HepG2 (cell line): ENCODE data around the gene DDAH2. TPM values are rescaled to one million over a fixed set of nuclear protein-coding genes. Genes with fewer than 3 reads are reported as not detected.
A peak's percentile ranks its signal among the peaks of the same experiment; 100 is the strongest.

Experiments used
- ATF7 ChIP-seq, 2 experiments: fragments of 450-650 bp in 1 of 2; sonication (generic) in 1 of 2; formaldehyde crosslinking in 1 of 2; IDR thresholded peaks; 2 replicates each; pipeline versions ENCODE4 v1.4.0 to v1.6.1; 2016 to 2020; ENCODE audit warnings: antibody characterized with exemption in 1 of 2, mild to moderate bottlenecking in 1 of 2, missing genetic modification reagents in 1 of 2
- CHCHD3 ChIP-seq: sonication (generic); formaldehyde crosslinking; IDR thresholded peaks from 2 replicates; pipeline ENCODE4 v1.8.0; 2022; ENCODE audit warnings: mild to moderate bottlenecking, missing genetic modification reagents, moderate library complexity
- CTCF ChIP-seq: sonication (generic); formaldehyde crosslinking; IDR thresholded peaks from 2 replicates; pipeline ENCODE4 v1.5.0; 2020; ENCODE audit warnings: mild to moderate bottlenecking, missing genetic modification reagents, moderate library complexity
- GFI1 ChIP-seq: sonication (generic); formaldehyde crosslinking; IDR thresholded peaks from 2 replicates; pipeline ENCODE4 v1.5.0; 2020; ENCODE audit warnings: missing genetic modification reagents, mild to moderate bottlenecking, borderline replicate concordance
- HMG20B ChIP-seq: conservative IDR thresholded peaks from 2 replicates; pipeline ENCODE4 v1.6.1; 2016; ENCODE audit warnings: missing genetic modification reagents, missing compliant biosample characterization
- HOMEZ ChIP-seq: IDR thresholded peaks from 2 replicates; pipeline ENCODE4 v1.6.1; 2016; ENCODE audit warnings: low read depth
- MED8 ChIP-seq: sonication (generic); formaldehyde crosslinking; IDR thresholded peaks from 2 replicates; pipeline ENCODE4 v1.8.1; 2023; ENCODE audit warnings: mild to moderate bottlenecking, missing genetic modification reagents; ENCODE audit not compliant: insufficient replicate concordance
- MTF1 ChIP-seq: sonication (generic); formaldehyde crosslinking; IDR thresholded peaks from 2 replicates; pipeline ENCODE4 v1.5.0; 2020; ENCODE audit warnings: missing genetic modification reagents
- MXI1 ChIP-seq: IDR thresholded peaks from 3 replicates; pipeline ENCODE4 v1.6.1; 2012; ENCODE audit warnings: low read depth, low read length, inconsistent platforms, borderline replicate concordance
- NCOR1 ChIP-seq: fragments of 200-600 bp; sonication (generic); IDR thresholded peaks from 2 replicates; pipeline ENCODE4 v1.7.0; 2017; ENCODE audit warnings: antibody characterized with exemption, low read length, borderline replicate concordance
- PAF1 ChIP-seq: IDR thresholded peaks from 2 replicates; pipeline ENCODE4 v1.6.1; 2016; ENCODE audit warnings: missing genetic modification reagents, missing compliant biosample characterization
- PATZ1 ChIP-seq: sonication (generic); formaldehyde crosslinking; IDR thresholded peaks from 2 replicates; pipeline ENCODE4 v1.4.0; 2020; ENCODE audit warnings: missing genetic modification reagents
- PAX8 ChIP-seq: sonication (generic); formaldehyde crosslinking; IDR thresholded peaks from 2 replicates; pipeline ENCODE4 v1.8.0; 2022; ENCODE audit warnings: mild to moderate bottlenecking, missing genetic modification reagents, borderline replicate concordance
- POGZ ChIP-seq: sonication (generic); formaldehyde crosslinking; IDR thresholded peaks from 2 replicates; pipeline ENCODE4 v1.4.0; 2020; ENCODE audit warnings: mild to moderate bottlenecking, missing genetic modification reagents
- POLR2G ChIP-seq: fragments of 200-400 bp; formaldehyde crosslinking; IDR thresholded peaks from 2 replicates; pipeline ENCODE4 v1.6.1; 2018; ENCODE audit warnings: mild to moderate bottlenecking, low read depth, low read length, moderate library complexity
- PPARG ChIP-seq: conservative IDR thresholded peaks from 2 replicates; pipeline ENCODE4 v1.6.1; 2016; ENCODE audit warnings: missing biosample characterization, missing genetic modification reagents
- RFXAP ChIP-seq: sonication (generic); formaldehyde crosslinking; IDR thresholded peaks from 2 replicates; pipeline ENCODE4 v1.4.0; 2020; ENCODE audit warnings: missing genetic modification reagents, borderline replicate concordance
- SRSF4 ChIP-seq: fragments of 200-400 bp; formaldehyde crosslinking; IDR thresholded peaks from one replicate; pipeline ENCODE4 v1.6.1; 2018; ENCODE audit warnings: mild to moderate bottlenecking, low read depth, low read length, moderate library complexity; ENCODE audit not compliant: poor library complexity, severe bottlenecking
- ZBTB20 ChIP-seq: sonication (generic); formaldehyde crosslinking; IDR thresholded peaks from 2 replicates; pipeline ENCODE4 v1.8.1; 2023; ENCODE audit warnings: missing genetic modification reagents, low read depth, mild to moderate bottlenecking, borderline replicate concordance
- ZFP36 ChIP-seq: fragments of 150-350 bp; IDR thresholded peaks from 2 replicates; pipeline ENCODE4 v1.6.1; 2018; ENCODE audit warnings: borderline replicate concordance, low read length, low read depth; ENCODE audit not compliant: partially characterized antibody
- ZMAT3 ChIP-seq: sonication (generic); formaldehyde crosslinking; conservative IDR thresholded peaks from 2 replicates; pipeline ENCODE4 v1.7.0; 2021; ENCODE audit warnings: missing genetic modification reagents
- ZNF253 ChIP-seq: sonication (generic); formaldehyde crosslinking; IDR thresholded peaks from 2 replicates; pipeline ENCODE4 v1.8.0; 2022; ENCODE audit warnings: mild to moderate bottlenecking, missing genetic modification reagents, borderline replicate concordance
- ZNF292 ChIP-seq: sonication (generic); formaldehyde crosslinking; IDR thresholded peaks from 2 replicates; pipeline ENCODE4 v1.8.1; 2022; ENCODE audit warnings: mild to moderate bottlenecking, low read depth, missing genetic modification reagents, borderline replicate concordance
- ZNF430 ChIP-seq: sonication (generic); formaldehyde crosslinking; IDR thresholded peaks from 2 replicates; pipeline ENCODE4 v1.9.0; 2021; ENCODE audit warnings: mild to moderate bottlenecking, missing genetic modification reagents
- ZNF44 ChIP-seq: sonication (generic); formaldehyde crosslinking; IDR thresholded peaks from 2 replicates; pipeline ENCODE4 v1.5.1; 2020; ENCODE audit warnings: mild to moderate bottlenecking, missing genetic modification reagents
- ZNF773 ChIP-seq: sonication (generic); formaldehyde crosslinking; IDR thresholded peaks from 2 replicates; pipeline ENCODE4 v1.4.0; 2020; ENCODE audit warnings: missing genetic modification reagents, borderline replicate concordance
- polyA plus RNA-seq, 8 experiments: library from polyadenylated mRNA; depleted of rRNA in 3 of 8; stranded (reverse) in 7 of 8; unstranded in 1 of 8; fragments of >200 nt; fragmentation: Illumina TruSeq in 4 of 8; extraction: Trizol in 4 of 8; gene quantifications; 2 replicates each; pipeline versions ENCODE4 v1.2.1 to v1.2.3, GENCODE V29; 2011 to 2016; ENCODE audit warnings: low read depth in 4 of 8, missing spikeins in 1 of 8, mixed read lengths in 1 of 8; ENCODE audit not compliant: insufficient read depth in 1 of 8
- total RNA-seq, 5 experiments: library from RNA; depleted of rRNA; stranded (reverse); fragments of >200 nt; fragmentation: Illumina TruSeq; extraction: Trizol; gene quantifications; 2 replicates each; pipeline ENCODE4 v1.2.3, GENCODE V29; 2016; ENCODE audit warnings: low read depth in 1 of 5

DDAH2 gene
- total and polyA plus RNA-seq, 2 of the 13 experiments (the other 11 are each of a cell fraction or from before 2014, with no cell fraction given), result 16.4 to 21.1 TPM

- no peak for TF ChIP-seq MXI1
- TF ChIP-seq CHCHD3 (CRISPR knock-in tag), result no peak
- TF ChIP-seq ZNF773 (CRISPR knock-in tag), result no peak
- TF ChIP-seq CTCF (CRISPR knock-in tag), result no peak
- TF ChIP-seq NCOR1, result no peak
- no peak for TF ChIP-seq PAF1
- no peak for TF ChIP-seq MTF1 (CRISPR knock-in tag)
- TF ChIP-seq SRSF4, result no peak
- TF ChIP-seq ZNF292 (CRISPR knock-in tag), result 0 out of 2 replicates have a peak, but pooled peaks have one; percentile 23
- TF ChIP-seq PPARG (CRISPR knock-in tag), result no peak
- no peak for TF ChIP-seq ZNF430 (CRISPR knock-in tag)
- TF ChIP-seq MED8 (CRISPR knock-in tag), result no peak
- TF ChIP-seq POGZ (CRISPR knock-in tag), result no peak
- no peak for TF ChIP-seq HMG20B (CRISPR knock-in tag)
- TF ChIP-seq ATF7 (IDR thresholded peaks at IDR 0.05), result no peak
- TF ChIP-seq ATF7 (CRISPR knock-in tag; IDR thresholded peaks at IDR 0.05), result peak; percentile 36; the same call in 1 of the 2 replicates
- peak; percentile 70; the same call in 1 of the 2 replicates for TF ChIP-seq ZMAT3 (CRISPR knock-in tag)
- TF ChIP-seq RFXAP, result no peak
- 0 out of 2 replicates have a peak, but pooled peaks have one; percentile 32 for TF ChIP-seq GFI1 (CRISPR knock-in tag)
- TF ChIP-seq PATZ1 (CRISPR knock-in tag), result peak; percentile 51; the same call in 1 of the 2 replicates
- TF ChIP-seq ZFP36, result no peak
- no peak for TF ChIP-seq PAX8 (CRISPR knock-in tag)
- peak; percentile 53; the same call in 1 of the 2 replicates for TF ChIP-seq POLR2G
- no peak; the same call in 1 of the 2 replicates for TF ChIP-seq ZBTB20
- TF ChIP-seq HOMEZ, result no peak; the same call in 1 of the 2 replicates
- TF ChIP-seq ZNF253 (CRISPR knock-in tag), result peak; percentile 54; the same call in 1 of the 2 replicates
- TF ChIP-seq ZNF44 (CRISPR knock-in tag), result no peak
Measured at GRCh38 chr6:31734821-31735406, 5.8 kb upstream of the DDAH2 start (continued).
